ENCODE data around the gene MAP4K3. TPM values are rescaled to one million over a fixed set of nuclear protein-coding genes. Genes with fewer than 3 reads are reported as not detected.

Gene MAP4K3
- total RNA-seq, 1 experiment from 2014 or later = 48.4 TPM

DNA sequence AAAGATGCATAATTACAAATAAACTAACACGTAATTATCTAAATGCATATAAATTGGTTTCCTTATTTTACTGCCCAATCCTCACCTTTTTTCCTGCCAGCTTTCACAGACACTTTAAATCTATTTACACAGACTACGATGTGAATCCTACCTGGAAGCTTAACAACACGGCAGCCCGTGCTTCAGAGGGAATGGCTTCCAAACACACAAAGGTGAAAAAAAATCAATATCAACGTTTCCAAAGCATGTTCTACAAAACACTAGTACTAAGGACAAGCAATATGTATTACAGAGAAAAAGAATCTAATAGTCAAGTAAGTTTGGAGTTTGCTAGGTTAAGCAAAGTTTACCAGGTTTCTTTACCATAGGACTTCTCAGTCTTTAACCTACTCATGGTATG, 4.4 kb downstream of the MAP4K3 start:
- no peaks in the 10 kb centered on the region for H3K36me3 ChIP-seq (replicated peaks; ENCODE audit: control insufficient read depth, insufficient read depth, low read length)
- no peak for DNase-seq
- no peaks in the 10 kb centered on the region for H3K27me3 ChIP-seq (ENCODE audit: control insufficient read depth, insufficient read depth, low read length)
- no peak overlapping the region for H3K4me3 ChIP-seq (ENCODE audit: insufficient read depth, low read depth, low read length)

DNA sequence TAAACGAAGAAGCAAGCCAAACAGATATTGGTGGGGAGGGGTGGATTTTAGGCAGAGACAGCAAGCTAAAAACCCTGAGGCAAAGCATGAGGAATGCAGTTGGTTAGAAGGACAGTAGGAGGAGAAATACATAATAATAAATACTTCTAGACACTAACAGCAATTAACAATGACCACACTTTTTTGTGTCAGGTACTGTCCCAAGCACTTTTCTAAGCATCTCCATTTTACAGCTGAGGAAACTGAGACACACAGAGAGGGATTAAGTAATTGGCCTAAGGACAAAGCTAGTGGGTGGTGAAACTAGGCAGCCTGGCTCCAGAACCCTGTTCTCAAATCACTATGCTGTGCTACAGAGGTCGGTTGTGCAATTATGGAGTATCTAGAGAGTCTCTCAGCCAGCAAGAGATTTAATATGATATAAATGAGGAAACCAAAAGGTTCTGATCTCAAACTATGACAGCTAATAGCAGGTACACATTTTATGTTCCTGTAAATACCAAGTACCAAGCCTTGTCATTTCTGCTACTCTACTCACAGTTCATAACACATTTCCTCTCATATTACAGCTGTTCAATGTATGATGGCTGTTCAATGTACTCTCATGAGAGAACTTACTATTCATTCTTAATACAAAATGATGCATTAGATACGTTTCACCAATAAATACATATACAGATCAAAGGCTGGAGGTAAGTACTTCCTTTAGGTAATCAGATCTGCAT, 5.3 kb downstream of the MAP4K3 start:
- Histone ChIP-seq H3K4me3 (ENCODE audit: insufficient read depth, low read depth, low read length) (no peak overlapping the region), H3K27me3 (ENCODE audit: control insufficient read depth, insufficient read depth, low read length) (no peaks in the 10 kb centered on the region), H3K36me3 (replicated peaks; ENCODE audit: control insufficient read depth, insufficient read depth, low read length) (no peaks in the 10 kb centered on the region)
- DNase-seq = no peak

DNA sequence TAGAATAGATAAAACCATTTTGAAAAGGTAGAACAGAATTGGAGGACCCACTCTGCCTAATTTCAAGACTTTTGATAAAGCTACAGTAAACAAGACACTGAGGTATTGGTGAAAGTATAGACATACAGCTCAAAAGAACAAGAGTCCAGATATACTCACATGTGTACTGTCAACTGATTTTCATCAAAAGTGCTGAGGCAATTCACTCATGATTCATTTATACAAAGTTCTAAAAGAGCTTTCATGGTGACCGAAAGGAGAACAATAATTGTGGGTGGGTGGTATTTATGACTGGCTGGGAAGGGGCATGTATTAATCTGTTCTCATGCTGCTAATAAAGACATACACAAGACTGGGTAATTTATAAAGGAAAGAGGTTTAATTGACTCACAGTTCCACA, 7.3 kb downstream of the MAP4K3 start:
- DNase-seq = no peak
- Histone ChIP-seq H3K27me3 (ENCODE audit: control insufficient read depth, insufficient read depth, low read length) (no peaks in the 10 kb centered on the region), H3K36me3 (replicated peaks; ENCODE audit: control insufficient read depth, insufficient read depth, low read length) (no peaks in the 10 kb centered on the region)

DNA sequence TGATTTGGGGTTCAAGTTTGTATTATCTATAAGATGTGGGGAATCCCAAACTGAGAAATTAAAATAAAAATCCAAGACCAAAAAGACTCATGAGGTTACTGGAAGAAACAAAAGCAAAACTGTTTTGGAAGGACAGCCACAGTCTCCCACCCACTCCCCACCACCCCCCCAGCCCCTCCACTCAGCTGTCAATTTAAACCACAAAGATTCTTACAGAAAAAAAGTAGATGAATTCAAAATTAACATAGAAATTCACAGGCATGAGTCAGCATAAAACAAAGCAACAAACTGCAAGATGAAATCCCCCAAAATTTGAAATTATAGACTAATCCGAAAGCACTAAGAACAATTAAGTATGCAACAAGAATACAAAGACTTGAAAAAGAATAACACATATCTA, 12.1 kb downstream of the MAP4K3 start:
- no peak for DNase-seq
- no peaks in the 10 kb centered on the region for H3K27me3 ChIP-seq (ENCODE audit: control insufficient read depth, insufficient read depth, low read length)
- H3K36me3 ChIP-seq (replicated peaks; ENCODE audit: control insufficient read depth, insufficient read depth, low read length) = no peaks in the 10 kb centered on the region
- no peak overlapping the region for H3K4me3 ChIP-seq (ENCODE audit: insufficient read depth, low read depth, low read length)

More for the DNA sequence above, 7.3 kb downstream of the MAP4K3 start:
- H3K4me3 ChIP-seq (ENCODE audit: insufficient read depth, low read depth, low read length) = no peak overlapping the region

DNA sequence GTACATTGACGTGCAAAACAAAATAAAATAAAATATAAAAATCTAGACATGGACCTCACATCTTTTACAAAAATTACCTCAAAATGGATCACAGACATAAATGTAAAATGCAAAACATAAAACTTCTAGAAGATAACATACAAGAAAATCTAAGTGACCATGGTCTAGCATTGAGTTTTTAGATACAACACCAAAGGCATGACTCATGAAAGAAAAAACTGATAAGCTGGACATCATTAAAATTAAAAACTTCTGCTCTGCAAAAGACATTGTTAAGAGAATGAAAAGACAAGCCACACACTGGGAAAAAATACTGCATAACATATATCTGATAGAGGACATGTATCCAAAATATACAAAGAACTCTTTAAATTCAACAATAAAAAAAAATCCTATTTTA, 14.4 kb downstream of the MAP4K3 start:
- no peak overlapping the region for H3K4me3 ChIP-seq (ENCODE audit: insufficient read depth, low read depth, low read length)
- no peaks in the 10 kb centered on the region for H3K36me3 ChIP-seq (replicated peaks; ENCODE audit: control insufficient read depth, insufficient read depth, low read length)
- no peak for DNase-seq
- H3K27me3 ChIP-seq (ENCODE audit: control insufficient read depth, insufficient read depth, low read length) = no peaks in the 10 kb centered on the region

DNA sequence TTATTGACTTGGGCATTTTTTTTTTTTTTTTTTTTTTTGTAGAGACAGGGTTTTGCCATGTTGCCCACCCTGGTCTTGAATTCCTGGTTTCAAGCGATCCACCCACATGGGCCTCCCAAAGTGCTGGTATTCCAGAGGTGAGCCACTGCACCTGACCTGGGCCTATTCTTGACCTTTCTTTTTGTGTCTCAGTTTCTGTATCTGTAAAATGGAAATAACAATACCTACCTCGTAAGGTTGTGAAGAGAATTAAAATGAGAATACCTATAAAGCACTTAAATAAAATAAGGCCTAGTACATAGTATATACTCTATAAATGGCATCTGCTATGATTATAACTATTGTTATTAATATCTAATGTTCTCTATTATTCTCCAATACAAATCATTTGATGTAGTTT, 15.7 kb downstream of the MAP4K3 start:
- H3K27me3 ChIP-seq (ENCODE audit: control insufficient read depth, insufficient read depth, low read length) = no peaks in the 10 kb centered on the region
- H3K4me3 ChIP-seq (ENCODE audit: insufficient read depth, low read depth, low read length) = no peak overlapping the region
- no peaks in the 10 kb centered on the region for H3K36me3 ChIP-seq (replicated peaks; ENCODE audit: control insufficient read depth, insufficient read depth, low read length)
- DNase-seq = no peak

DNA sequence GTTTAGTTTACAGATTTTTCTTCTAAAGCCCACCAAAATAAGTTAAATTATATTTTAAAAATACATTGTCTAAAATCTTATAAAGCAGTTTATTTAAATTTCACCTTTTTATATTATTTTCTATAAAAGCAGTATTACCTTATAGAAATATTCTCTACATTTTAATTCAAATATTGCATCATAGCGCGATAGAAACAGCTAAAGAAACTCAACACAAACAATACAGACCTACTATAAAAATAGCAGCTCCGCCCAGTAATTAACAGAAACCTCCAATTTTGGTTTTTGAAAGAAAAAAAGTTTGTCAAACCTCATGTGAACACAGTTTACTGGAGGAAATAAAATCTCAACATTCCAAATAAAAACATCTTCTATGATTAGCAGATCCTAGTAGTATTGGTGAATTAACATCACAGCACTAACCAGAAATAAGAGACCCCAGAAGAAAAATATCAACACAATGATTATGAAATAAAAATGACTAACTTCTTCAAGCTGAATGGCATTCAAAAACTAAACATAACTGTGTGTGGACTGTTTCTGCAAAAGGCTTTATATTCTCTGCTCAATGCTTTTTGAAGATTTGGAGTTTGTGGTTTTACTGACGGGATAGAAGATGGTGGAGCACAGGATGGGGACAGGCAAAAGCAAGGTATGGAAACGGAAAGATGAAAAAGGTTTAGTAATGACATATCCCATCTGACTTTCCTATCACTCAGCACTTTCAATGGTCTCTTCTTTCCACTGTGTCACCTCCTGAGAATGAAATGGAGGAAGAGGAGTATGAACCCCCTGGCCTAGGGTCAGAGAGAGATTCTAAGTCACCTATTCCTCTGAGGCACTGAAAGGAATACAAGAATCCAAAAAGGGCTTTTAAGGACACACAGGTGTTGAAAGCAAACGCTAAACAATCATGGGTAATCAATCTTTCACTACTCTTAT, 17.5 kb downstream of the MAP4K3 start:
- Histone ChIP-seq H3K27me3 (ENCODE audit: control insufficient read depth, insufficient read depth, low read length) (no peaks in the 10 kb centered on the region), H3K4me3 (ENCODE audit: insufficient read depth, low read depth, low read length) (no peak overlapping the region), H3K36me3 (replicated peaks; ENCODE audit: control insufficient read depth, insufficient read depth, low read length) (no peaks in the 10 kb centered on the region)
- DNase-seq = no peak

DNA sequence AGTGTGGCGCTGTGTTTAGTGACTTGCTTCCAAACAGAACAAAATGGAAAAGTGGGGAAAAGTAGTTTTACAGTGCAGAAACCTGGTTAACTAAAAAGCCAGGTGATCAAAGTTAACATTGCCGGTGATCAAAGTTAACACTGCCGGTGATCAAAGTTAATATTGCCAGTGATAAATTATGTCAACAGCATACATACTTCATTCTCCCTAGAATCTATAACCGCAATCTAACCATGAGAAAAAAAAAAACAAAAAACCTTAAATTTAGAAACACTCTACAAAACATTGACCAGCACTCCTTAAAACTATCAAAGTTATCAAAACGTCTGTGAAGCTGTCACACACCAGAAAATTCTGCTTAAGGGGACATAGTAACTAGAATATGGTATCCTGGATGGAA, 18.6 kb downstream of the MAP4K3 start:
- no peak for DNase-seq
- Histone ChIP-seq H3K4me3 (ENCODE audit: insufficient read depth, low read depth, low read length) (no peak overlapping the region), H3K27me3 (ENCODE audit: control insufficient read depth, insufficient read depth, low read length) (no peaks in the 10 kb centered on the region)

DNA sequence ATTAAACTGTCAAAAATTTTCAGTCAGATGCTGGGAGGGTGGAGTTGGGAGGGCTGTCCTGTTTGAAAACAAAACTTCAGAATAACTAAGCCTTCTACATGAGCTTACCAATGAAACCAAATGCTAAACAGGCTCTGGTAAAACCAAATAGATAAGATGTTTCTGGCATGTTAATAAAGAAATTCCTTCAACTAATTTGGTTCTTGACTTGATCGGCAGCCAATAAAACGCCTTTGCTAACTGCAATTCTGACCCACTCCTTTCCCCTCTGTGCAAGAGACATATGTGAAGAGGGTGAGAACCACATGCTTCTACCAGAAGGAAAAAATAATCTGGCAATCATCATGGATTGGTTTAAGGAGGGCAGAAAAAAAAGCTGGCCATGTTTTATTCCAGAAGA, 20.9 kb downstream of the MAP4K3 start:
- no peak for DNase-seq
- no peak overlapping the region for H3K4me3 ChIP-seq (ENCODE audit: insufficient read depth, low read depth, low read length)
- H3K27me3 ChIP-seq (ENCODE audit: control insufficient read depth, insufficient read depth, low read length) = no peaks in the 10 kb centered on the region
- no peaks in the 10 kb centered on the region for H3K36me3 ChIP-seq (replicated peaks; ENCODE audit: control insufficient read depth, insufficient read depth, low read length)

More for the DNA sequence above, 18.6 kb downstream of the MAP4K3 start:
- no peaks in the 10 kb centered on the region for H3K36me3 ChIP-seq (replicated peaks; ENCODE audit: control insufficient read depth, insufficient read depth, low read length)

DNA sequence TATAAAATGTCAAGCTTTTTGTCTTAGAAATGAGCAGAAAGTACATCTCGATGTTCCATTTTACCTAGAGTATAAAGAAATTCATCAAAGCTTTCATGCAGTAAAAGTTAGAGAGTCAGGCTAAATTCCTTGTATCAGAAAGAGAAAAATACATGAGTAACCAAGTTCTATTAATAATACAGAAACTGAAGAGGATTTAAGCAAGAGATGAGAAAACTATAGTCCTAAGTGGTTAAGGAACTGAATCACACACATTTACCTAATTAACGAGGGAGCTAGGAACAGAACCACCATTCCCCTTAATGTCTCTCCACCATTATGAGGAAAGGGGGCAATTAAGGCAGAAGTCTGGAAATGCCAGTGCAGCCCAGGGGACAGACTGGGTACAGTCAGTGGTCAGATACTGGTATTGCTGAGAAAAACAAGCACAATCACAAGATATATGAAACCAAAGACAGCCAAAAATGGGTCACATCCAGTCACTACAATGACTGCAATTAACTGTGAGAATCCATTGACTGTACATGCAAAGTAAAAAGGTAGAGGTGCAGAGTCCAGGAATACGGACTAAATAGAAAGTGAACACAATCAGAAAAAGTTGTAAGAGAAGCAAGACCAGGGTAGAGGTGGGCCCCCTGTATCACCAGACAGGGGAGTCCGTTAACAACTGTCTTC, 23.9 kb downstream of the MAP4K3 start:
- Histone ChIP-seq H3K27me3 (ENCODE audit: control insufficient read depth, insufficient read depth, low read length) (no peaks in the 10 kb centered on the region), H3K36me3 (replicated peaks; ENCODE audit: control insufficient read depth, insufficient read depth, low read length) (no peaks in the 10 kb centered on the region), H3K4me3 (ENCODE audit: insufficient read depth, low read depth, low read length) (no peak overlapping the region)
- DNase-seq = no peak

DNA sequence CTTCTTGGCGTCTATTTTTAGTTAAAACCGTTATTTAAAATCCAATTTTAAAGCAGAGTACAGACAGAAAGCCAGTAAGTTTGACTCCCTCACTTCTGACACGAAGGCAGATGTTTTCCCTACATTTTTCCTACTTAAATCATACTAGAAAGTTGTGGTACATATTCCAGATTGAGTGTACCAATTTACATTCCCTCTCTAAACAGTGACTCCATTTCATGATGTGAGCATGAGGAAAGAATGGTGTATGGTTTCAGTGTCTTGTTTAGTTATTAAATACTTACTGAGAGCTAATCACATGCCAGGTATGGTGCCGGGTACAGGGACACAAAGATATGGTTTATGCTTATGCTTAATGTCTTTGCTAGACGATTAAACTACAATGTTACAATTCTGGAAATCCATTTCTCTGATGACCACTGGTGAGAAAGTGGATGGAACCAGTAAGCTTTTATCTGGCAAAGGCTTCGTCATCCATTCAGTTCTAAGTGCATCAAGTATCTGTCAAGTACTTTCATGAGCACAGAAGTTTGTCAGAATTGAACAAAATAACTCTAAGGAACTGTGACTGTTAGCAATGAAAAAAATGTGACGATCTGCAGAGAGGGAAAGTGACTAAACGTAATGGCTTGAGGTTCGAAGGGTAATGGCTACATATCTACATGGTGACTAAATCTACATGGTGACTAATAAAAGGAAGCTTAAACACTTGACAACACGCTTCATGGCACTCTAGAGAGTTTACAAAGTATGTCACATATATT, 25.7 kb downstream of the MAP4K3 start:
- H3K4me3 ChIP-seq (ENCODE audit: insufficient read depth, low read depth, low read length) = no peak overlapping the region
- H3K36me3 ChIP-seq (replicated peaks; ENCODE audit: control insufficient read depth, insufficient read depth, low read length) = no peaks in the 10 kb centered on the region
- DNase-seq = no peak
- H3K27me3 ChIP-seq (ENCODE audit: control insufficient read depth, insufficient read depth, low read length) = no peaks in the 10 kb centered on the region

DNA sequence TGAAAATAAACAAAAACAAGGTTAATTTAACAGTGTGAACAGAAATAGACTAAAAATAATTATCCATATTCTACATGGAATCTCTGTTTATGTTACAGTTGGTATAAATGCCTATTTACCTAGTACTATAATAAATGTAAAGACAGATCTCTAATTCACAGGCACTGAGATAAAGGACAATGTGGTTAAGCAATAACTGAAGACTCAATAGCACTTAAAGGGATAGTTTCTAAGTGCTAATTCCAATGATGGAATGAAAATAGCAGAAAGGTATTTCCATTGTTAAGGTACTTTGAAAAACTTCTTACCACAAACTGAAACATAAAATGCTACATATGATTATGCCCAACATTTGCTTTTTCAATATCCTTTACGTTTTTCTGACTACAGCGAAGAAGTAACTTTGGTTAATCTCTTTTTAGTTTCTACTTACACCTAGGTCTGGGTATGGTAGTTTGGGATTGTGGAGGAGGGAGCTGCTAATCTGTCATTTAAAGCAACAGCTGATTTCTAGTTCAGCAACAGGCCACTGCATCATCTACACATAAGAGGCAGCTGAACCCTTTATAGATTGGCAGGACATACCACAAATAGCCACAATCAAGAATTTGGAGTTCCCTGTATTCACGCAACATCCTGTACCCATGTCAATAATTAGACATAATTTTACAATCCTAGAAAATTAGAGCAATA, 27.2 kb downstream of the MAP4K3 start:
- H3K4me3 ChIP-seq (ENCODE audit: insufficient read depth, low read depth, low read length) = no peak overlapping the region
- H3K36me3 ChIP-seq (replicated peaks; ENCODE audit: control insufficient read depth, insufficient read depth, low read length) = no peaks in the 10 kb centered on the region
- no peak for DNase-seq
- no peaks in the 10 kb centered on the region for H3K27me3 ChIP-seq (ENCODE audit: control insufficient read depth, insufficient read depth, low read length)

DNA sequence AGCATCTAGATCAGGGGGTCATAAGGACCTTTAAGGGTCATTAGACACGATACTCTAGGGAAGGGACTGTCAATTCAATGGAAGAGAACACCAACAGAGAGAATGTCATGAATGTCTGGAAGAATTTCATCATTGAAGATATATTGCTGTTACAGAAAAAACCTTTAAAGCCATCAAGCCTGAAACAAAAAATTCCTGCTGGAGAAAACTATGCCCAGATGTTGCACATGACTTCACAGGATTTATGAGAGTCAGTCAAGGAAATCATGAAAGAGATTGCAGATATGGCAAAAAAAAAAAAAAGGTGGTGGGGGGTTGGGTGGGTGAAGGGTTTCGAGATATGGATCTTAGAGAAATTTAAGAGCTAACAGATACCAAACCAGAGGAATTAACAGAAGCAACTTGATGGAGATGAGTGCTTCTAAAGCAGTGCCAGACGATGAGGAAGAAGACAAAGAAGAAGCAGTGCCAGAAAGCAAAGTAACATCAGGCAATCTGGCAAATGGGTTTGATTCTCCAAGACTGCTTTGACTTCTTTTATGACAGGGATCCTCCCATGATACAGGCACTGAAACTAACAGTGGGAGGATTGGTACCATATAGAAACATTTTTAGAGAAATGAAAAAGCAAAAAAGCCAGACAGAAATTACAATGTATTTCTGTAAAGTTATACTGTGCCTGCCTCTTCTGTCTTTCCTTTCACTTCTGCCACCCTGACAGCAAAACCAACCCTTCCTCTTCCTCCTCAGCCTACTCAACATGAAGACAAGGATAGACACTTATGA, 28.5 kb downstream of the MAP4K3 start:
- Histone ChIP-seq H3K4me3 (ENCODE audit: insufficient read depth, low read depth, low read length) (no peak overlapping the region), H3K36me3 (replicated peaks; ENCODE audit: control insufficient read depth, insufficient read depth, low read length) (no peaks in the 10 kb centered on the region), H3K27me3 (ENCODE audit: control insufficient read depth, insufficient read depth, low read length) (no peaks in the 10 kb centered on the region)
- DNase-seq = no peak
